ENCODE data around the gene SMC1B.
A peak's percentile ranks its signal among the peaks of the same experiment; 100 is the strongest.
"Not testable (repeated sequence)": the region's sequence is repeated elsewhere in the genome, so short reads cannot be mapped to it uniquely, and the experiment has no call there.

SMC1B gene

DNA sequence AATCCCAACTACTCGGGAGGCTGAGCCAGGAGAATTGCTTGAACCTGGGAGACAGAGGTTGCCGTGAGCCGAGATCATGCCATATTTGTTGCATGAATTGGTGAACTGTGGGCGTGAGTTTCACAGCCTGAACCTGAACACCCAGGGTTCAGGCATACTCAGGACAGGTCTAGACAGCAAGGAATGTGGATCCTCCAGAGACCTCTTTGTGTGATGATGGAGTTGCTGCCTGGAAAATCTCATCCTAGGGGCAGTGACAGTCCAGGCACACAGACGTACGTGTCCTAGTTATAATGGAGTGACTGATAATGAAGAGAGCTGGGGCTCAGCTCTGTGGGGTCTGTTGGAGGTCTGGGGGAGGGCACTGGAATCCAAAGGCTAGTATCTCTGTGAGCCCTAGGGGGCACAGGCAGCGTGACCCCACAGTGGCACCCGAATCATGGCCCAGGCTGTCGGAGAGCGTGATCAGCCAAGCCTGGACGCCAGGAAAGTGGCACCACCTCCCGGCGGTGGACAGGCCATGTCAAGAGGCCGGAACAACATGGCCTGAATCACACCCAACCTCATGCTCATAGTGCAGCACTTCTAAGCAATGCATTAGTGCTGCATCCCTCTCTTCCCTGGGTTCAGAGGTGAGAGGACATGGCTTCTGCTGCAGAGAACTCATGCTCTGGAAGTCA, 31.8 kb upstream of the SMC1B start:
- no peak for DNase-seq (ENCODE audit: low read depth, low spot score)

DNA sequence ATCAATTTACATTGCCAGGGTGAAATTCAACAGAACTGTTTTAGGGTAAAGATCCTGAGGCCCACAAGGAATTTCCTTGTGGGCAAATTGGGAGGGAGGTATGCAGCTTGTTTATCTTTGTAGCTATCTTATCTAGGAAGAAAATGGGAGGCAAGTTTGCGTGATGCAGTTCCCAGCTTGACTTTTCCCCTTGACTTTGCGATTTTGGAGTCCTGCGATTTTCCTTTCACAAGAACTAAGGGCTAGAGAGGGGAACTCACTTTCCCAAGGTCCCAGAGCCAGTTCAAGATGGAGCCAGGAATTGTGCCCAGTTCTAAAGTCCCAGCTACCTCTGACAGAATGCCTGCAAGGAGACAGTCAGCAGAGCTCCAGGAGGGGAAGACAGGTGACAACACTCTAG, 30.8 kb upstream of the SMC1B start:
- DNase-seq (ENCODE audit: low read depth, low spot score), result no peak

DNA sequence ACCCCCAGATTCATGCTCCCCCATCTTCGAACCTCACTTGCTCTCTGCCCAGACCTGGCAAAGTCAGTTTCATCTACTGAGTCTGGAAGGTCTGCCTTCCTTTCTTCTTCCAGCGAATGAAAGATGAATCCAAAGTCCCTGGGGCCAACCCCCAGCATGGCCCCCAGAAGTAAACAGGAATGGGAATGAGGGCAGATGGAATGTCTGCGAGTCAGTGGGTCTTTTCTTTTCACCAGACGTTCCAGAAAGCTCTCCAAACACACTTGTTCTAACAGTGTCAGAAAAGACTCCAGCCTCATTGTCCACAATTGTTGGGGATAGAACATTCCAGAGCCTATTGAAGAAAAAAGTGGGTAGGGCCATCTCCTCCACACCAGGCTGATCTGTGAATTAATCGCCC, 28.7 kb upstream of the SMC1B start:
- no peak for DNase-seq (ENCODE audit: low read depth, low spot score)

DNA sequence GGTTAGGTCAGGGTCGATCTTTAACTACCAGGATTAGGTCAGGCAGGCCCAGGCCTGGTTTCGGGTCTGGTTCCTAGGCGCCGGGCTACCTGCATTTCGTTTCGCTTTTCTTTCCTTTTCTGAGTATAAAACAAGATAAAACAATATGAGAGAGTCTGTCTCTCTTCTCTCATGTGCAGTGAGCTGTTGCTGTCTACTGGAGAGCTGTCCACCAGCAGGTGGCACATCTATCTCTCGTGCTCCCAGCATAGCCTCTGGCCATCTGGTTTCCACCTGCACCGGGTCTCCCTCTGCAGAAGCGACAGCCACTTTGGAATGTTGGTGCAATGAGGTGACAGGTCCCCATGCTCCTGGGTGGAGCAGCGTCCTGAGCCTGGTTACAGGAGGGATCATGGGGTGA, 27.7 kb upstream of the SMC1B start:
- no peak for DNase-seq (ENCODE audit: low read depth, low spot score)

GRCh38 chr22:45440688-45441087, 27.3 kb upstream of the SMC1B start:
- DNase-seq (ENCODE audit: low read depth, low spot score), result not testable (repeated sequence)

GRCh38 chr22:45438336-45438735, 24.9 kb upstream of the SMC1B start:
- DNase-seq (ENCODE audit: low read depth, low spot score), result no peak

GRCh38 chr22:45436871-45437517, 23.6 kb upstream of the SMC1B start:
- not testable (repeated sequence) for DNase-seq (ENCODE audit: low read depth, low spot score)

DNA sequence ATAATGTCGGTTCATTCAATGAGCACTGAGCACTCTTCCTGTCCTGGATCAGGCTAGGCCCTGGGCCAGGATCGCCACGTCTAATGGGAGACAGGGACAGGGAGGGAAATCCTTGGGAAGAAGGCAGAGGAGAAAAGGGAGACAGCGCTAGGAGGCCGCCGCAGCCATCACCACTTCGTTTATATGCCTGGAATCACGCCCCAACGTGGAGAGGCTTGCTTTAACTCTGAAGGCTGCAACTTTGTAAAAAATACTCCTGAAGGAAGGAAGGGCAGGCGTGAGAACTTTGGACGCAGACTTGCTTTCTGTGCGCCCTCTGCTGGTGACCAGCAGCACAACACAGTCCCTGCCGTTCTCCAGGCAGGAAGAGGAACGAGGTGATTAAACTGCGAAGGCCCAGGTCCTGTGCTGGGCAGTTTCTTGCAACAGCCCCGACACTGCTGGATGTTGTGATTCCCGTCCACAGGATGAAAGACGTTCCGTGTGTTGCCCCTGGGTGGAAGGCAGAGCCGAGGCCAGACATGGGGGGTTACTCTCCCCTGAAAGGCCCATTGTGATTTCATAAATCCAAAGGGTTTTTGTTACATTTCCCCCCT, 22.2 kb upstream of the SMC1B start:
- peak; percentile 61 for DNase-seq (ENCODE audit: low read depth, low spot score)

- no peak for DNase-seq (ENCODE audit: low read depth, low spot score)
These were observed 21.6 kb upstream of the SMC1B start for GRCh38 chr22:45434981-45435380.

DNA sequence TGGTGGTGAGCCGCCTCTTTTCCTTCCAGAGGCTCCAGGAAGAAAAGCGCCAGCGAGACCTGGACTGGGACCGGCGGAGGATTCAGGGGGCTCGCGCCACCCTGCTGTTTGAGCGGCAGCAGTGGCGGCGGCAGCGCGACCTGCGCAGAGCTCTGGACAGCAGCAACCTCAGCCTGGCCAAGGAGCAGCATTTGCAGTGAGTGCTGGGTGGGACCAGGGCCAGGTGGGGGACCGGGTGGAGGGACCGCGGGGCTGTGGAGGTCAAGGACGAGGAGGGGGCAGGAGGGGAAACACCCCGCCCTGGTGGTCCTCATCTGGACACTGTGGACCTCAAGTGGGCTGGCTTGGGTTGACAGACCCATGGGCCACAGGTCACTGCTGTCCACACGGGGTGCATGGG, 17.5 kb upstream of the SMC1B start:
- no peak for DNase-seq (ENCODE audit: low read depth, low spot score)

GRCh38 chr22:45429981-45430775, 16.8 kb upstream of the SMC1B start:
- no peak for DNase-seq (ENCODE audit: low read depth, low spot score)

GRCh38 chr22:45429424-45429823, 16.0 kb upstream of the SMC1B start:
- no peak for DNase-seq (ENCODE audit: low read depth, low spot score)

DNA sequence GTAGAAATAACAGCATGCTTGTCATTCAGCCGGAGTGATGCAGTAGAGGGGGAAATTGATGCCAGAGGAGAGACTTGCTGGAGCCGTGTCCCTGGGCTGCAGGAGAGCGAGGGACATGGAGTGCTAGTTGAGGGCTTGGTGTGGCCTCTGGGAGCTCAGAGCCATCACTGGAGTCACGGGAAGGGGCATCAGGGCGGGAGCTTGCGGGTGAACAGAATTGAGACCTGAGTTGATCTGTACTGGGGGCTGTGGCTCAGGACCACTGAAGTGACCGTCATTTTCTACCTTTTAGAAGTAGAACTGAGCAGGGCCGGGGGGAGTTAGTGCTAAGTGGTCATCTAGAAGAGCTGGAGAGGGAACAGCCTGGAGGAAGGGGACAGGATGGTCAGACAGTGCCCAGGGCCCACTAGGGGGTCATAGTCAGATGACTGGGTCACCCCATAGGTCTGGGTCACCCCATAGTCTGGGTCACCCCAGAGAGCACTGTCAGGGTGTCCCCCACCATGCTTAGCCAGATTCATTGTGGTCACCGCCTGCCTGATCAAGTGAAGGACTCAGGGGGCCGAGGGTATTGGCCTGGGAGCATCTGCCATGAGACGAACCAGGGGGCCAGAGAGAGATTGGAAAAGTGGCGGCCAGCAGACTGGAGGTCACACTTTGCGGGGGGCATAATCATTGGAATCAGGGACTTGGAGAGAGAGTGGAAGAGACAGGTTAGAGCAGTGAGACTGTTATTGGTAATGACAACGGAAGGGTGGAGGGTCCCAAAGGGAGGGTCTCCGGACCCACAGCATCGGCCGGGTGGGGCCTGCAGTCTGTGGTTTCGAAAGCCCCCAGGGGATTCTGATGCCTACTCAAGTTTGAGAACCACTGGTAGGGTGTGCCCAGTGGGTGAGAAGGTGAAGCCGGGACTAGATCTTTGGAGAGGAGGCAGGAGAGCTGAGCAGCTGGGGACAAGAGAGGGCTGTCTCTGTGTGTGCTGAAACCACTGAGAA, 15.3 kb upstream of the SMC1B start:
- DNase-seq (ENCODE audit: low read depth, low spot score), result no peak

DNA sequence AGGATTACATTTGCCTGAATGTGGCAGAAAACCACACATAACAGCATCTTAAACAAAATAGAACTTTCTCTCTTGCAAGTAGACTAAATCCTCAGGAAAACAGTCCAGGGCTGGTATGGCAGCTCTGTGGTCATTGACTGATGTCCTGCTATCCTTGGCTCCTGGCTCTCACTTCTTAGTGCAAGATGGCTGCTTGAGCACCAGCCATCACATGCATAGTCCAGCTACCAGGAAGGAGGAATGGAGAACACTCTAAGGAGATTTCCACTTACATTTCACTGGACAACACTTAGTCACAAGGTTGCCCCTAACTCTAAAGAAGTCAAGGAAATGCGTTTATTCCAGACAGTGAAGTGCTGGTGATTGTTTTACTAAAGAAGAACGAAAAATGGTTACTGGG, 13.7 kb upstream of the SMC1B start:
- DNase-seq (ENCODE audit: low read depth, low spot score), result no peak

DNA sequence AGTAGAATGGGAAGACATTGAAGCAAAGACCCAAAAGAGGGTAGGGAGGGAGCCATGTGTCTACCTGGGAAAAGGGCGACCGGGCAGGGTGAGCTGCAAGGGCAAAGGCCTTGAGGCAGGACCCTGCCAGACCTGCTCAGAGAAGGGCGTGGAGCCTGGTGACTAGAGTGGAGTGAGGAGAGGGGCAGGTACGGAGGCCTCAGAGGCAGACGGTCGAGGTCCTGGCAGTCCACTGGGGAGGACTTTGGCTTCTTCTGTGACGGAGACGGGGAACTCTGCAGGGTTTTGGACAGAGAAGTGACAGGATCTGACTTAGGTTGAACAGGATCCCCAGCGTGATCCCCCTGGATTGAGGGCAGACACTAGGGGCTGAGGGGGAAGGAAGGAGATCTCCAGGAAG, 13.0 kb upstream of the SMC1B start:
- no peak for DNase-seq (ENCODE audit: low read depth, low spot score)

GRCh38 chr22:45425531-45426265, 12.3 kb upstream of the SMC1B start:
- no peak for DNase-seq (ENCODE audit: low read depth, low spot score)

GRCh38 chr22:45425101-45425500, 11.7 kb upstream of the SMC1B start:
- no peak for DNase-seq (ENCODE audit: low read depth, low spot score)

DNA sequence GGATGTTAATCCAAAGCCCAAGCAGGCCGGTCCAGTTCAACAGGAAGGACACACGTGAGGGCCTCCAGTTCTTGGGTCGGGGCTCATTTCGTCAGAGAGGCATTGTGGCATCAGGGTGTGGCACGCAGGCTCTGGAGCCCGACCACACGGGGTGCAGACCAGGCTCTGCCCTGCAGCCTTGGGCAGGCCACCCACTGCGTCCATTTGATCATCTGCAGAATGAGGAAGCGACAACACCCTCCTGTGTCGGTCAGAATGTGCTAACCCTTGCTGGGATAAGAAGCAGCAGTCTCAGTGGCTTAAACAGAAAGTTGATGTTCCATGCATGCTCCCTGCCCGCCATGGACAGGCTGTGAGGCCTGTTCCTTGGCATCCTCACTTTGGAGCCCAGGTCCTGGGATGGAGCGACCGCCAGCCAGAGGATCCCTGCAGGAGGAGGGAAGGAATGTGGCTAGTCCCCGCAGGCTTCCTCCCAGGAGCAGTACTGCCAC, 10.9 kb upstream of the SMC1B start:
- no peak for DNase-seq (ENCODE audit: low read depth, low spot score)

DNA sequence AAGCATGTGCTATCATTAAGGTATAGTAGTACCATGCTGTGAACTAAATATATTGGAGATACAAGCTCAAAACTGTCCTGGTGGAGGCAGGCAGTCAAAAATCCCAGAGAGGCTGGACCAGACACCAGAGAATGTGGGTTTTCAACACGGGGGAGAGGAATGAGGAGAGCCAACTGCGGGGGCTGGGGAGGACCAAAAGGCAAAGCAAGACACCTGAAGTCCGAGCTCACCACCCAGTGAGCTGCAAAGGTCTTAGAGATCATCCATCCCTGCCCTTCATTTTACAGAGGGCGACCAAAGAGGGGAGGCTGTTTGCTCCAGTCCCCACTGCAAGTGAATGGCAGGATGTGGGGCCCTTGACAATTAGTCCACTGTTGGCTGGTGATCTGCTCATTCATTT, 10.1 kb upstream of the SMC1B start:
- no peak for DNase-seq (ENCODE audit: low read depth, low spot score)

GRCh38 chr22:45422237-45422983, 9.0 kb upstream of the SMC1B start:
- DNase-seq (ENCODE audit: low read depth, low spot score), result no peak

All from activated CD4-positive, CD25-positive, alpha-beta regulatory T cell treated with anti-CD3 and anti-CD28 coated beads, Interleukin-2, amount 50 U/mL, for 16 hours (primary cell).